Head of caudate nucleus (tissue), 42 donors: ENCODE data around the gene CCDC171.
A peak's percentile ranks its signal among the peaks of the same experiment; 100 is the strongest.
"Not testable (repeated sequence)": the region's sequence is repeated elsewhere in the genome, so short reads cannot be mapped to it uniquely, and the experiment has no call there.

Experiments
- DNase-seq, 42 donors: peaks; one replicate each; pipeline versions ENCODE4 v3.0.0 to v3.0.0-alpha.2; 2020 to 2021; ENCODE audit warnings: mixed read lengths in 7 of 42
- intact Hi-C: fragments of 100-400 bp; cut with DNase I; formaldehyde crosslinking; loops from one replicate; pipeline ENCODE4 v1.15.0; 2022

CCDC171 gene

DNA sequence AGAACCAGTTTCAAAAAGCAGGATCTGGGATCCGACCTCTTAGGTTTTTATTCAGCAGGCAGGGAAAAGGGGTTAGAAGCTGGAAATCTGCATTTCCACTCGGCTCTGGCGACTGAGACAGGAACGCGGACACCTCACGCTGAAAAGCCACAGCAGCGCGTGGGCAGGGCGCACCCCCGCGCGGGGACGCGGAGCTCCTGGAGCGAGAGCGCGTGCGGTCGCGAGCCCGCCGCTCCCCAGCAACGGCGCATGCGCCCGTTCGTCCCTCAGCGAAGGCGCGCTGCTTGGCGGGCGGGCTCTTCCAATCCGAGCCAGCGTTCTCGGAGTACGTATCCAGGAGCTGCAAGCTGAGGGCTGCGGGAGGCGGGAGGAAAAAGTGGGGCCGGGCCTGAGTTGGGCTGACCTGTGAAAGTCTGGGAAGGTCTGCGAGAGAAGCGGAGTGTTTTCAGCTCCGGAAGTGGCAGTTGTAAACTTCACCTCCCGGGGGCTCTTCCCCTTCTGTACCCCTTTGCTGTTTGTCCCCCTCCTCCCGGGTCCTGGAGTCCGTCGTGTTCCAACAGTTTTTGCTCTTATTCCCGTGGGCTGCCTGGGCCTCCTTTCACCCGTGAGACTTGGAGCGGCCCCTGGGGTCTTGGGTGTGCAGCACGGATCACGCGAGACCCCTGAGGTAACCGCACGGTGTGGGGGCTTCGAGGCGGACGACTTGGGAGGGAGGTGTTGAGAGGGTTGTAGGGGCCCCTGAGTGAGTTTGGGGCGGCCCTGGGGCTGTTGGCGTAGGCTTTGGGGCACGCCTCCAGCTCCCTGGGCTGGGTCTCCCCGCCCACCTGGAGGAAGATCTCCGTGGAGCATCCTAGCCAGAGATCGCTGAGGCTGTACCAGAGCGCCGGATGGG is at the start of gene CCDC171:
Gene CCDC171 (plus strand): TSS at position 408 of the 892 bp plus-strand sequence. CDS start 11,046 bp downstream, outside the sequence.
- intact Hi-C loops = loop anchor here (2.0 to 5.0 kb wide), 2 partner anchors 42 to 54 kb away; partner anchors contain the start of gene PSIP1

DNA sequence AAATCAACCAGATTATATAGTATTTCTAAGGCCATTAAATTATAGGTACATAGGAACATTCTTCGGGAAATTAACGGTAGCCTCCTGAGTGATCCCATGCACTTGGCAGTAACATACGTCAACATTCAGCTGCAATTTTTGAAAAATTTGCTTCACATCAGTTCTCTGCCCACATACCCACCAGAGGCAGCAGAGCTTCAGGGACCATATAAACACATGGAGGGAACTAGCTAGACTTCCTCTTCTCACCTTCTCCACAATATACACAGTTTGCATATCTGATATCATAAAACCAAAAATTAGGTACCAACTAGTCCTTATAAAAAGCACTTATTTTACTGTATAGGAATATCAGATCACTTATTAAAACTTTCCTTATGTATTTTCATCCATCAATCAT is 46.9 kb upstream of the CCDC171 start:
- DNase-seq = no peak
- intact Hi-C loops = loop anchor here (5.0 kb wide), 1 partner anchor 84 kb away; the partner anchor contains the start of gene SNAPC3

More for the DNA sequence above, at the start of gene CCDC171:
- DNase-seq = peak; percentile 84 to 97 (median 93)

DNA sequence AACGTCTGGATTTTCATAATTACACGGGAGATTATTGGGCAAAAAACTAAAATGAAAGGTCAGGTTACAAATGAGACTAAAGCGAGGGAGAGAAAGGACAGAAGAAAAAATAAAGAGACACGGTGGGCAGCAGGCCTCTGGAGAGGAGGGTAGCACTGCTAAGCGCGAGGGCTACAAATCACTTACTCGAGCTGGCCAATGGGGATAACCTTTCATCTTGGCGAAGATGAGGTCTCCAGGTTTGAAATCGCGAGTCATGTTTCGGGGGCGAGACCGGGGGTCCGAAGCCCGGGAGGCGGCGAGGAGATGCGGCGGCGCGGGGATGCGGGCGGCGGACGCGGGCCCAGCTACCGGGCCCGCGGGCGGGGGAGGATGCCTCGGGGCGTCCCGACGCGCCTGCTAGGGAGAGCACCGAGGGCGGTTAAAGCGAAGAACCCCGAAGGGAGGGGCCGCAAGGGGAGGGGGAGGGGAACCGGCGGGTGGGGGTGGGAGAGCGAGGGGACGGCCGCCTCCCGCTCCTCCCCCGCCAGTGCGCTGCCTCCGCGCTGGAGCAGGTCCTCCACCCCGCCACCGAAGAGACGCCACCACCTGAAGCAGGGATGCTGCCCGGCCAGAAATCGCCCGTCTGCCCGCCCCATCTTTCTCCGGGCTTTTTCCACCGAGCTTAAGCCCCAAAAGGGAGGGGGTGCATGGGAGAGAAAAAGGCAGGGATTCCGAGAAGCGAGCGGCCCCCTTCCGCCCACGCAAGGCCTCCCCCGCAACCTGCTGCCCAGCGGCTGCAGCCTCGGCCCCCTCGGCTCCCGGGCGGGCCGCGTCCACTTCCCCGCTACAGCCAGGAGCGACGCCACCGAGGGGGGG is 42.7 kb upstream of the CCDC171 start:
- DNase-seq = peak in 38 of 42 donors; percentile 33 to 79 (median 56)
- intact Hi-C loops = loop anchor here (2.0 to 5.0 kb wide), 2 partner anchors 43 to 88 kb away; partner anchors contain the start of genes CCDC171 and SNAPC3

DNA sequence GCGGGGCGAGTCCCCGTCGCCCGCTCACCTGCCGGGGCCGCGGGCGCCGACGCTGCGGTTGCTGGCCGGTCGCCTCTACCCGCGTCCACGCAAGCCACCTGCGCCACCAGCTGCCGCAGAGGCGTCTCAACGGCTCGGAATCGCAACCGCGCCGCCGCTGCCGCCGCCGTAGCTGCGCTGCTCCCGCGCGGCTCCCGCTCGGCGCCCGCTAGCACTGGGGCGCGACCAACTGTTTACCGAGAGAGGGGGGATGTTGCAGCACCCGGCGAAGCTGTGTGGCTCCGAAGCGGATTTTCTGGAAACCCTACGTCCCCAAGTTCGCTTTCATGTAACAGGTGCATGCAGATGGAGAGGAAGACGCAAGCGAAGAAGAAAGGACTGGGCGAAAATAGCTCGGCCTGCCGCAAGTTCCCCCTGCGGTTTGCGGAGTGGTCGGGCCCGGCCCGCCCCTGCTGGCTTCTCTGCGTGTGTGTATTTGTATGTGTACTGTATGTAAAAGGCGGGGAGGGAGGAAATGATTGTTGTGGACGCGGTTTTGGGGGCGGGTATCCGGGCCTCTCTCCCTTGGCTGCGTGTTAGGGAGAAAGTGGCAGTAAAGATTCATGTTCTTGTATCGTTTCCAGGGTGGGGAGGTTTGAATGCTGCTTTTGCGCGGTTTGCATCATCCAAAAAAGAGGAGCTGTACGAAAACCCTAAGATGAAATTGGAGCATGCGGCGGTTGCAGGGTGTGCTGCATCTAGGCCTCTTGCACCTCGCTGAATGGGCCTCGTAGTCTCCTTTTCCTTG is 41.9 kb upstream of the CCDC171 start, which contains the start of gene PSIP1:
Gene PSIP1 (minus strand): TSS at position 182 of the 787 bp plus-strand sequence. CDS start 782 bp downstream, outside the sequence.
- intact Hi-C loops = loop anchor here (2.0 kb wide), 1 partner anchor 42 kb away; the partner anchor contains the start of gene CCDC171

DNA sequence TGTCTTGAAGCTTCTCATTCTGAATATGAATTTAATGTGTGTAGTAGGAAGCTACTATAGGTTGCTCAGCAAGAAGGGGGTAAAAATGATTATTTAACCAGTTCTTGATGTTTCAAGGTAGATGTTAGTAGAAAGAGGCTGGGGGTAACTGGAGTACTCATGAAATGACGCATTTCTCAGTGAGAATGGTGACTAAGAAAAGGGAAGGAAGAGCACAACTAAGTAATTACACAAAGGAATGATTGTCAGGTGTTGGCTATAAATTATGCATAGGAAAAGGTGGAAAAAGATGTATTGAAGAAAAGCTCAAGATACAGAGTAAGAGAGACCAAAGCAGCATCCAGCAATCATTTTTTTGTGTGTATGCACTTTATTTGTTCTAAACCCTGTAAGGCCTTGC is 40.6 kb upstream of the CCDC171 start:
- intact Hi-C loops = no loop called here
- DNase-seq = no peak

More for the DNA sequence above, 41.9 kb upstream of the CCDC171 start, which contains the start of gene PSIP1:
- DNase-seq = peak; percentile 53 to 89 (median 82)

DNA sequence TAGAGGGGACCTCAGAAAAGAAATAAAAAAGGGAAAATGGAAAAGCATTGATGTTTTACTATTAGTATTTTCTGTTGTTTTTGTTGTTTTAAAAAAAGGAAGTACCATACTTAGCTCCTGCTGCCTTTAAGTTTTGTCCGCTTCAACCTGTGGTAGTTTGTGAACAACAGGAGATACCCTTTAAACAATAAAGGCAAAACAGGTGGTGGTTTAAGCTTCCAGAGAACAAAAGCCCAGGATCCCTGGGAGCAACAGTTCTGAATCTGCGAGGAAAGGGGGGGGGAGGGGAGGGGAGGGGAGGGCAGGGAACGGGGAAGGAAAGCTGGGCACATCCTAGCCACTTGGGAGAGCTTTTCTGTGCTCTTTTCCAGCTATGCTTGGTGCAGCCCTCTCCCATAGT is 40.0 kb upstream of the CCDC171 start:
- no peak for DNase-seq
- intact Hi-C loops = no loop called here

DNA sequence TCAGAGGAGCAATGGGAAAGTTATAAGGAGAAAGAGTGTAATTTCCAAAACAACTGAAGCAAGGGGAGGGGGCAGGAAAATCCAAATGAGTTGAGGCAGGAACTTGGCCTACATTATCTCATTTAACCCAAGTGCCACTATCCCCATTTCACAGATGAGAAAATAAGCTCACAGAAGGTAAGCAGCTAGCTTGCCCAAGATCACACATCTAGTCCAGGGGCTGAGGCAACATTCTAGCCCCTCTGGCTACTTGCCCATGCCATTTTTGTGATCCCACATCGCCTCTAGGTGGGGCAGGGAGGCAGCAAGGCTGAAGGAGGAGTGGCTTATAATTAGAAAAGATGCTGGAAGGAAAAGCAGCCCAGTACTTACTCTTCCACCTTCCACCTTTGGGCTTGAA is 39.5 kb upstream of the CCDC171 start:
- no peak for DNase-seq
- intact Hi-C loops = no loop called here

DNA sequence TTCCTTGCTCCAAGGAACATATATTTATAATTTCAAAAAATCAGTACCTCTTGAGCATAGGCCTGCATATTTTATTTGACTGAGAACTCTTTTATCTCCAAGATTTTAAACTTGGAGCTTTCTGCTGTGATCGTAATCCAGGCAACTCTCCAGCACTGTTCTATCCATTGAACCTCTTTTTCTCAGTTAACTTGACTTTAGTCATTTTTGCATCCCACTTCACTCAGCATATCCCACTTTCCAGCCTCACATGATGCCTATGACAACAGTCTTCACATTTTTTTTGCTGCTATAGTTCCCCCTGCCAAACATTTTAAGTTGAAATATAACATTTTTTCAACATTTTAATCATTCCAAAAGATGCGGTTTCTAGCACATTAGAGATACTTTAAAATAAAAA is 33.0 kb upstream of the CCDC171 start:
- intact Hi-C loops = no loop called here
- DNase-seq = no peak

DNA sequence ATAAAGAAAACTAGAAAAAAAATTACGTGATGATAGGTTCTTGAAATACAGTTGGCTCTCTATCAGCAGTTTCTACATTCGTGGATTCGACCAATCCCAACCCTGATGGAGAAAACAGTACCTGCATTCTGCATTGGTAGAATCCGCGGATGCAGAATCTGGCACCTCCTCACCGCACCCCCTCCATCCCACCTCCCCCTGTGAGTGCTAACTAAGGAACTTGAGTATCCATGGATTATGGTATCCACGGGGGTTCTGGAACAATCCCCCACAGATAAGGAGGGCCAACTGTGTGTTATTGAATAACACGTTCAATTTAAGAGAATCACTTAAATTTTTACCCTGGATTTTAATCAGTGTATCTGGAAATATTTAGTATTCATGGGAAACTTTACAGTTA is 31.6 kb upstream of the CCDC171 start:
- intact Hi-C loops = no loop called here
- no peak for DNase-seq

DNA sequence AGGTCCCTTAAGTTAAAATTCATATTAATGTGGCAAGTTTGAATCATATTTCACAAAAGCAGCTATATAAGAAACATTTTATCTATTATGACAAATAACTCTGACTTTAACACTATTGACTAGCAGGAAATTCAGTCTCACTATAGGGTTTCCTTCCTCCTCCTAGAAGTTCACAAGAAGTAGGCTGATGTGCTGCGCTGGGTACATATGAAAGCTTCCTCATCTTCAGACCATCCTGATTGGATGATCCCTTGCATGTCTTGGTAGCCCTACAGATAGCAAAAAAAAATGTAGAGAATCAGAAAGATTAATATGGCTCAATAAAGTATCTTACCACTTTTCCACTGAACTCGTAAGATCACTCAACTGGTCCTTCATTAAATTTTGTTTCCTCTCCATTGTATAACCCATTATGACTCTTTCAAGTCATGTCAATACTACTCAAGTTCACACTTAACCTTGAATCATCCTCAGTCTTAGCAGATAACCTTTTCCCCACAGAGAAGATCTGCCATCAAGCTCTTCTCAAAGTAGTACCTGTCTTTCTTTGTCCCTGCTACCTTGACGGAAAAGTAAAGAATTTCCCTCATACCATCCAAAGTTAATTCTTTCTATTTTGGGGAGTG is 30.6 kb upstream of the CCDC171 start:
- no peak for DNase-seq
- intact Hi-C loops = no loop called here

DNA sequence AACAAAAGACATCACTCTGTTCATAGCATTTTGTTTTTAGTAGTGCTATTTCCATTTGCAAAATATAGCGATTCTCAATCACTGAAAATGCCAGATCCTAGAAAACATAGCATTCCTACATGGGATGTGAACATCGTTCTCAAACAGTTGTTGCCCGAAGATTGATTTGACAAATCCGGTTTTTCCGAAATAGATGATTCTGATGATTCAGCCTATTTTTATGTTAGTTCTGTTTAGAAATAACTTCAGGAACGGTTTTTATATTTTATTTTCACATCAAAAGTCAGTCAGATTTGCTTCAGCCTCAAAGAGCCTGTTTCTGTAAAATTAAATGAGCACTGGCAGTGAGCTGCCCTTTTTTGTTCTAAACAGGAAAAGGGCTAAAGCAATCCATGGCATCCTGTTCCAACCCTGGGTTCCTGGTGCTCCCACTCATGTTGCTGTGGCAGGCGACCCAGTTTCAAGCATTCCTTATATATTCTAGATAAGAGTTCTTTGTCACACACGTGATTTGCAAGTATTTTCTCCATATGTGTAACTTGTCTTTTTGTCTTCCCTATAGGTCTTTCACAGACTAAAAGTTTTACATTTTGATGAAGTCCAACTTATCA is 27.9 kb upstream of the CCDC171 start:
- intact Hi-C loops = no loop called here
- DNase-seq = peak in 2 of 42 donors; percentile 4 to 28

DNA sequence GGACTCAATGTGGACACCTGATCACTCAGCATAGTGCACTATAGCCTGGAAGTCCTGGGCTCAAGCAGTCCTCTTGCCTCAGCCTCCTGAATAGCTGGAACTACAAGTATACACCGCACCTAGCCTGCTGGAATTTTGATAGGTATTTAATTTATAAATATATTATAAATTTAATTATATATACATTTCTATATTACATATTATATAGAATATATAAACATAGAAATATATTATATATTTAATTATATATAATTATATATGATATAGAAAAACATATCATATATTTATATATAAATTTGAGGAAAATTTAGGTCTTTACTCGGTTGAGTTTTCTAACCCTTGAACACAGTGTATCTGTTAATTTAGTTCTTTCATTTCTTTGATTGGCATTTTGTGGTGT is 26.9 kb upstream of the CCDC171 start:
- intact Hi-C loops = no loop called here
- no peak for DNase-seq

DNA sequence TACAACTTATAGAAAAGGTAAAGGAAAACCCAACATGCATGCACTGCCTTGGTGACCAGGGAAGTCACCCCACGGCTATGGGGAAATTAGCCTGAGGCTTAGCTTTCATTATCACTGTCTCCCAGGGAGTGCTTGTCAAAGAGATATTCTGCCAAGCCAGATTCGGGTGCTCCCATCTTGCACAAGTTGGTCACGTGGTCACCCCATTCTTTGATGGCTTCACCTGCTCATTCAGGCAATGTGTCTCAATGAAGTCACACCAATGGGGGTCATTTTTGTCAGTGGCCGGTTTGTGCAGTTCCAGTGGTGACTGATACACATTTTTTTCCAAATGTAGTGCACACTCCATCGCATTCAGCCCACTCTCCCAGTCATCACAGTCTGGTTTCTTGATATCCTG is 25.8 kb upstream of the CCDC171 start:
- DNase-seq, intact Hi-C loops: not testable (repeated sequence)

DNA sequence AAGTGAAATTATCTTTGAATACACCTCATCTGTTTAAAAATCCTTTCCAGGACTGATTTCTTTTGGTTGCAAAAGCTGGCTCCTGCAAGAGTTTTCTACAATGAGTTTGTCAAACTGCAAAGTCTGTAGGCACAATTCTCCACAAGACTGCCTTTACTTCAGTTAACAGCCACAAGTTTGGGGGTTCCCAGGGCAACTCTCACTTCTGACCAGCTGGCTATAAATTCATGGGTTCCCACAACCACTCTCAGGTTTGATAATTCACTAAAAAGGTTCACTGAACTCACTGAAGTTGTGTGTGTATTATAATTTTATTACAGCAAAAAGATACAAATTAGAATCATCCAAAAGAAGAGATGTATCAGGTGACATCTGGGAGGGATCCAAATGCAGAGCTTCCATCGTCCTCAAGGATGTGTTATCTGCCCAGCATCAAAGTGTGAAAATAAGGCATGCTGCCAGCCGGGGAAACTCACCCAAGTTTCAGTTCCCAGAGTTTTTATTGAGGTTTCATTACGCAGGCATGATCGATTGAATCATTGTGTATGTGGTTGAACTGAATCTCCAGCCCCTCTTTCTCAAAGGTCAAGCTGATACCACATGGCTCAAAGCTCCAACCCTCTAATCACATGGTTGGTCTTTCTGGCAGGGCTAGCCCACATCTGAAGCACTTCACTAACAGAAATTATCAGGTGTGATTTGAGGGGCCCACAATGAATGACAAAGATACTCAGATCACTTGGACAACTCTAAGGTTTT is 23.1 kb upstream of the CCDC171 start:
- intact Hi-C loops = no loop called here
- no peak for DNase-seq

DNA sequence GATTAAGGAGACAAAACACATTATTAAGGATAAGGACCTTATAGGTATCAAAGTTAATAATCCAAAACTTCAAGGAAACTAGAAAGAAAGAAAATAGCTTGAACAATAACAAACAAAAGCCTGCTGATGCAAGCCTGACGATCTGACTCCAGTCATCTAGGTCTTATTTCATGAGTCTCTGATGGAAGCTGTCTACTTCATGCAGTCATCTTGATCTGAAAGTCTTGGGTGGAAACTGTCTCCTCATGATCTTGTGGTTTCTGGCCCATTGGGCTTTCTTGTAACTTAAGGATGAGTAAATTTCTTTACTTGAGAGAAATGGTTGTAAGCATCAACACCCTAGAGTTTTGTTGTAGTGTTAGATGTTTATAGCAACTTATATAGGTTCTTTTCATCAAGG is 21.5 kb upstream of the CCDC171 start:
- intact Hi-C loops = no loop called here
- no peak for DNase-seq

DNA sequence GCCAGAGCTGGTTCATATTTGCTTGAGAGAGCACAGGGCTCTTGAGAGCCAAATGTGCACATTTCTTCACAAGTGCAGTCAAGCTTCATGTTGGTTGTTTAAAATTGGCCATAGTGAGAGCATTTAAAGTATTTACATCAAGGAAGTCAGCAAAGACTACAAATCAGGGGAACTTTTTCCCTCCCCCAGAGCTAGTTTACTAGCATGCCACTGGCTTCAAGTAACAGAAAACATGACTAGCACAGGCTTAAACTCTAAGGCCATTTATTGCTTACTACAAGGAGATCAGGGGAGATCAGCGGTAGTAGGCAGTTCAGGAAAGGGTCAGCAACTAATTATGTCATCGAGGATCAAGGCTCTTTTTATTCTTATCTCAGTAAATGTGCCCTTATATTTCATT is 11.0 kb upstream of the CCDC171 start:
- intact Hi-C loops = no loop called here
- DNase-seq = no peak

DNA sequence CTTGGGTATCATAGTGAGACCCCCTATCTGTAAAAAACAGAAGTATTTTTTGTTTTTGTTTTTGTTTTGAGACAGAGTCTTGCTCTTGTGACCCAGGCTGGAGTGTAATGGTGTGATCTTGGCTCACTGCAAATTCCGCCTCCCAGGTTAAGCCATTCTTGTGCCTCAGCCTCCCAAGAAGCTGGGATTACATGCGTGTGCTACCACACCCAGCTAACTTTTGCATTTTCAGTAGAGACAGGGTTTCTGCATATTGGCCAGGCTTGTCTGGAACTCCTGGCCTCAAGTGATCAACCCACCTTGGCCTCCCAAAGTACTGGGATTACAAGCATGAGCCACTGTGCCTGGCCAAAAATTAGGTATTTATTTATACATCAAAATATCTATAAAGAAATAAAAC is 10.2 kb upstream of the CCDC171 start:
- intact Hi-C loops = no loop called here
- no peak for DNase-seq
